ENCODE results near the gene DYNLT2. TPM values are rescaled to one million over a fixed set of nuclear protein-coding genes. Genes with fewer than 3 reads are reported as not detected.
A peak's percentile ranks its signal among the peaks of the same experiment; 100 is the strongest.

Gene DYNLT2, protein sequence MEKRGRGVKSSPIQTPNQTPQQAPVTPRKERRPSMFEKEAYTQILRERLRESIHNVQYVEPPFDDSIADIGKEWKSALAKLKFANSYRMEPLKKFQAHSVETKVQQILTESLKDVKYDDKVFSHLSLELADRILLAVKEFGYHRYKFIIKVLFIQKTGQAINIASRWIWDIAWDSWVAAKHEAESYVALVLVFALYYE
- total RNA-seq: 2.8 TPM

DNA sequence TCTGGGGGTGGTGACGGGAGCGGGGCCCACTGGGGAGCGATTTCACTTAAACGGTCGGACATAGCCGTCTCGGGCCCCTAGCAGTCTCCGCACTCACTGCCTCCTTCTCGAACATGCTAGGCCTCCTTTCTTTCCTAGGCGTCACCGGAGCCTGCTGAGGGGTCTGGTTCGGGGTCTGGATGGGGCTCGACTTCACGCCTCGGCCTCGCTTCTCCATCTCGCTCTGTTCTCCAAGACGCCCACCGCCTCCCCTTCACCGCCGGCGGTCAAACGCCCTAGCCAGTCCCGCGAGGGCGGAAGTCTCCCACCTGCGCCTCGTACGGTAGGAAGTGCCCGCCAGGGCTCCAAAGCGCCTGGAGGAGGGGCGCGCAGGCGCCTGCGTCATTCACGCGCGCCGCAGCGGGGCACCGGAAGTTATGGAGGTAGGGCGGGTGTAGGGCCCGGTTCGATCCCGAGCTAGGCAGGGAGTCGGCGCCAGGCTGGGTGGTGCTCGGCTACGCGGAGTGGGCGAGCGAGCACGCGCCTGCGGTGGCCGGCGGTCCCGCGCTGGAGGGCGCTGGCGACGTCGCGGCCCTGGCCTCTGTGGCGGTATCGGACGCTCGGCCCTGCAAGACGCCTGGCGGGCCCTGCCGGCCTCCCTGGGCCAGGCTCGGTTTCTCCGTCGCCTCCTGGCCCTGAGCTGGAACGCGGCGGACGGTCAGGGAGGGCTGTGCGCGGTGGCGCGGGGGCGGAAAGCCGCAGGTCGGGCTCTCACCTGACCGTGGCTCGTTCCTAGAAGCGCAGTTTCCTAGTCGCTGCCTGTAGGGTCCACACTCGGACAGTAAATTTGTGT lies at the start of gene DYNLT2, which contains the start of gene ERMARD:
Gene DYNLT2, minus strand, starts transcription at position 331 of the 832 bp plus-strand sequence. Its CDS starts 114 bp downstream, at position 217.
Gene ERMARD, plus strand, starts transcription at position 381 of the 832 bp plus-strand sequence. Its CDS starts 36 bp downstream, at position 417.
- peak; percentile 90 for DNase-seq

GRCh38 chr6:169800668-169801395 lies 49.5 kb upstream of the DYNLT2 start:
- DNase-seq: peak; percentile 76

DNA sequence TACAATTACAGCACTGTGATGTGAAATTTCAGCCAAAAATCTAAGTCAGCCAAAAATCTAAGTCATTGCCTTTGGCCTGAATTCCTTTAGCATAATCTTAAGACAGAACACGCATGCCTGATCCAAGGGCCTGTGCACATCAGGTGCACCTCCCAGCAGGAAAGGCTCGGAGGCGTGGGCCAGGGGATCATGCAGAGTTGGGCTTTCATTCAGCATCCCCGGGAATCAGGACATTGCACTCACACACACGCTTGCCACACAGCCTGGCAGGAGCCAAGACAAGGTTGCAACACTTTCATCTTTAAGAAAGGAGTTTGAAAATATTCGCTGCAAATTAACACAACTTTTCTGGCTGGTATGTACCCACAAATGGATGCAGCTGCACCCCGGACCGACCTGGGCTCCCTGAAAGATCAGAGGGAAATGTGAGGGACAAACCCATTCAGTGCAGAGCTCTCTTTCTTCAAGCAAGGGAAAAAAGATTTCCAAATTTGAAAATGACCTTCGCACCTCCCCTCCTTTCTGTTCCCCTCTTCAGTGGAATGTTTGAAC lies 48.8 kb upstream of the DYNLT2 start:
- DNase-seq: no peak

GRCh38 chr6:169799474-169799926 lies 48.1 kb upstream of the DYNLT2 start:
- no peak for DNase-seq

GRCh38 chr6:169798764-169799473 lies 47.5 kb upstream of the DYNLT2 start:
- no peak for DNase-seq

DNA sequence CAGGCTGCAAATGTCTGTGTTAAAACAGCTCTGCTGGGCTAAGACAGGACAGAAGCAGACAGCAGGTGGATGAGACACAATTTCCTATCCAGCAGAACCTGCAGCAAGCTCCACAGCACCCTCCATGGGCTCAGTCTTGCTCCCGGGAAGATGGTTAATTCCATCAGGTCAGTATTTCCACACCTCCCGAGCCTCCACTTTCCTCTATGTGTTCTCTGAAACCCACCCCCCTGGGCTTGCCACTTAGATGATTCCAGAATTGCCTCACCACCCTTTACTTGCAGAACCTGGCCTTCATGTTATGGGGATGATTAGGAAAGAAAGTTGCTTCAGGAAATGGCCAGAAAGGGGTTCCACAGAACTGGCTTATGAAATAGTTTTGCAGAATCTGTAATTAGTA lies 43.8 kb upstream of the DYNLT2 start:
- DNase-seq: no peak

DNA sequence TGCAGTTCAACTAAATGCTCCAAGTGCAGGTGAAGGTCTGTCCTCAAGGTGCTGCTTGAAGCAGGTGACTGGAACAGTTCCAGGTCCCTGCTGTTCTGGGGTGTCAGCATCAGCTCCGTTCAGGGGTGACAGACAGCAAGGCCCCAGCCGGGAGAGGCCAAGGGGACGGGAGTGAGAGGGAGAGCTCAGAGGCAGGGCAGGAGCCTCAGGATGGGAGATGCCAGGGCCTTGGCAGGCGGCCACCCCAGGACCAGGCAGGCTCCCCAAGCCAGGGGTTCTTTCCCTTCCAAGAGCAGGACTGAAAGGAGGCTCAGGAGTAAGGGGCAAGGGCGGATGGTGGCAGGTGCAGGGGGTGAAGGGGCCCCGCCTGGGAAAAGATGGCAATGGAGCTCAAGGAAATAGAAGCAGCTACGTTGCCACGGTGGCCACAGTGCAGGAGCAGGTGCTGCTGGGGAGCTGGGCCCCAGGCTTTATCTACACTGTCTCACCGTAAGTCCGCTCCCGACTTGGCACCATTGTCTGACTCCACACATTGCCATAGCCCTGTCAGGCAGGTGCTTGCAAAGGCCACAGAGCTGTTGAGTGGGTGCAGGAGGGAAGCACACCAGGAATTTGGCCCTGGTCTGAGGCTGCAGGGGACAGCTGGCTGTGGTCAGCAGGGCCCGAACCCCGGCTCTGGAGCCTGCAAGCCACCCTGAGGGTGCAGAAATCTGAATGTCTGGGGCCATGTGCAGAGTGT lies 43.1 kb upstream of the DYNLT2 start:
- no peak for DNase-seq

- no peak for DNase-seq
These were observed 42.0 kb upstream of the DYNLT2 start for GRCh38 chr6:169793408-169793807.

GRCh38 chr6:169792306-169793015 lies 41.1 kb upstream of the DYNLT2 start:
- DNase-seq: no peak

GRCh38 chr6:169791721-169792131 lies 40.4 kb upstream of the DYNLT2 start:
- DNase-seq: no peak

- peak; percentile 80 for DNase-seq
These were observed 38.9 kb upstream of the DYNLT2 start for GRCh38 chr6:169789944-169790927.

GRCh38 chr6:169789146-169789943 lies 38.0 kb upstream of the DYNLT2 start:
- DNase-seq: no peak

- no peak for DNase-seq
These were observed 37.4 kb upstream of the DYNLT2 start for GRCh38 chr6:169788809-169789145.

DNA sequence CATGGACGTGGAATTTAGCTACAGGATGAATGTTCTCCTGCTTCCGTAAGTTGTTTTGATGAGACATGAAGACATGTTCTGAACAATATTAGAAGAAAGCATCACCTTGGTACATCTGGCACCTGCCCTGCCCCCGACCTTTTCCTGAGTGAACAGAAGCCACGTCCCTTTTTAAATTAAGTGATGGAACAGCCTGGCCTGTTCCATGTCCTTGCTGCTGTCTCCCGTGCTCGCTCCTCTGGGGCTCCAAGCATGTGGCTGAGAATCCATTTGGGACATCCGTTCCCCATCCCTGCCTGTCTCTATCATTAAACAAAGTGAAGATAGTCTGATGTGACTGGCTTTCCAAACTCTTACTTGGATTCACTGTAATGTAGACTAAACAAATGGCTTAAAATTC lies 36.4 kb upstream of the DYNLT2 start:
- DNase-seq: no peak

DNA sequence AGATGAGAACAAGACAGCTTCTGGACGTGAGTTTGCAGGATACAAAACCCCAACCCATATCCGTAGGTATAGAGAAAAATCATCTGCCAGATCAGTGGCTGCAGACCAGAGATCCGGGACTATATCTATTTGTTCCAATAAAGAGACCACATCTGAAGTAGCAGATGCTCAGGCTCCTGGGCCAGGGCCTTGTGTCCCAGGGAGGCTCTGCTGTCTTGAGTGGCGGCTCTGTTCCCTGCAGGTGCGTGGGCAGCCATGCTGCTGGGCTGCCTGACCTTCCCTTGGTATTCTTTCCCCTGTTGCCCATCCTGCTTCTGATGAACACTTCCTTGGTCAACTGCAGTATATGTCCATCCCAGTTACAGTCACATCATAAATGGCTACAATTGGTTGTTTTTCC lies 35.0 kb upstream of the DYNLT2 start:
- DNase-seq: no peak

DNA sequence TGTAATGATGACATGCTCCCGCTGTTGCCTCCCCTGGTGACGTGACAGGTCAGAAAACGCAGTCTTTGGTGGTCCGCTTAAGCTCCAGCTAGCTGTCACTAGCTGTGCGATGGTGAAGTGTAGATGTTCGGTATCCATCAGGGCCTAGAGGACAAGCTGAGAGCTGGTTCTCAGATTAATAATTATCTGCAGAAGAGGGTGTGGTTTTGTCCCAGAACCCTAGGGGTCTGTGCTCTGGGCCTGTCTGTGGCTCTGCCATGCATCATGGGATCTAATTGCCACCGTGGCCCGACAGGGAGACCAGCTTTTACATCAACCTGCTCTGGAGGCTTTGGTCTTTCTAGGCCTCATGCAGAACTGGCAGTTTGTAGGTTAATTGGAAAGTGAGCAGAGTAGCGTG lies 34.2 kb upstream of the DYNLT2 start:
- no peak for DNase-seq

DNA sequence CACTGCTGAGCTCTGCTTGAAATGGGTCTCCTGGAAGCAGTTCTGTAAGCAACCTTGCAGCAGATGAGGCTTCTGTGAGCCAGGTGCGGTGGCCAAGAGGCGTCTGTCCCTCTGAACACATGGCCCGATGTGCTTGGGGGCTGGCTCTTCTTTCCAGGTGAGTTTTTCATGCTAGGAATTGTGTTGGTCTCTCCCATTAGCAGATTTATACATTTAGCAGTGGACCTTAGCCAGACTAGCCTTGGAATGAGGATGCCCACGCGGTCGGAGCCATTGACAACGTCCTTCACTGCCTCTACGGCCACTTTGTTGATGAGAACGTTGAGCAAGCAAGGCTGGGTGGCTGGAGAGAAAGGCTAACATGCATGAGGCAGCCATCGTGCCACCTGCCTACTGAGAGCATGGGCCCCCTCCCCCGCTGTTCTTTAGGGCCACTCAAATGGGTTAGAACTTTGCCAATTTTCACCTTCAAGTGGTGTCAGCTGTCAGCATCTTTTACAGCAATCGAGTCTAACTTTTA lies 33.5 kb upstream of the DYNLT2 start:
- no peak for DNase-seq

Data from occipital lobe (tissue), 2 donors.